PC-3 (cell line): ENCODE data around the gene TIAM1.

Experiments
- CTCF ChIP-seq: fragments of 300-600 bp; sonication (generic); conservative IDR thresholded peaks from 2 replicates; pipeline ENCODE4 v1.5.1; 2017; ENCODE audit warnings: antibody characterized with exemption, low read depth, mild to moderate bottlenecking, low read length
- EZH2phosphoT487 ChIP-seq: fragments of 300-600 bp; sonication (generic); IDR thresholded peaks from 2 replicates; pipeline ENCODE4 v1.6.1; 2018; ENCODE audit warnings: mild to moderate bottlenecking, antibody characterized with exemption, low read length, borderline replicate concordance

- TF ChIP-seq CTCF (no peak), EZH2phosphoT487 (no peak)
Observed at GRCh38 chr21:31352836-31353235, 8.8 kb upstream of the TIAM1 start.
